HCT116 (cell line): Measurements from ENCODE around the gene TGM6. TPM values are rescaled to one million over a fixed set of nuclear protein-coding genes. Genes with fewer than 3 reads are reported as not detected.

ENCODE experiments used
- ATAC-seq: fragments of 200-7000 bp; cut with Tn5 transposase; 2 replicates; pipeline ENCODE4 v1.9.1; 2020; ENCODE audit warnings: mild to moderate bottlenecking, moderate library complexity
- BruUV-seq: library from RNA; stranded (reverse); fragments of 400-500 nt; replicated peaks from 2 replicates; lab custom pipeline; 2021; lab: Mats Ljungman, UMichigan
- CTCF ChIA-PET: fragments of 300-600 bp; sonication (Branson Sonifier 250); formaldehyde crosslinking; loops from one replicate; lab custom pipeline; 2021; ENCODE audit warnings: antibody characterized with exemption; lab: Charles Lee
- POLR2A ChIA-PET: fragments of 300-600, 350-600 bp; sonication (Branson Sonifier 250); formaldehyde crosslinking; loops from one replicate; lab custom pipeline; 2021; ENCODE audit warnings: antibody characterized with exemption; lab: Charles Lee
- RAD21 ChIA-PET, 2 experiments: fragments of 300-600 bp; sonication (Branson Sonifier 250); formaldehyde crosslinking; loops; one replicate each; lab custom pipeline; 2023; ENCODE audit warnings: low total read pairs in 2 of 2; ENCODE audit not compliant: uncharacterized antibody in 2 of 2, unreplicated experiment in 2 of 2, low non-redundant PET in 1 of 2; lab: Charles Lee
- DNase-seq: peaks from one replicate; pipeline ENCODE4 v3.0.0-alpha.2; 2010; ENCODE audit warnings: low read depth, low spot score
- H2AFZ ChIP-seq: fragments of 200-600 bp; shearing (Covaris generic), sonication (generic); 2 replicates; pipeline ENCODE4 v1.6.1; 2017; ENCODE audit warnings: low read depth, mixed run types, mixed read lengths, antibody characterized with exemption, low read length; ENCODE audit not compliant: poor library complexity, severe bottlenecking
- H3K27ac ChIP-seq: 2 replicates; pipeline ENCODE4 v1.5.1; 2012; ENCODE audit warnings: low read depth, low read length
- H3K27me3 ChIP-seq: fragments of 200-600 bp; sonication (generic); 2 replicates; pipeline ENCODE4 v1.6.1; 2016; ENCODE audit warnings: mixed run types, low read length, mixed read lengths; ENCODE audit not compliant: insufficient read depth
- H3K36me3 ChIP-seq, 2 experiments: fragments of 200-500 bp in 1 of 2; fragments of 200-600 bp in 1 of 2; sonication (Bioruptor generic) in 1 of 2; sonication (generic) in 1 of 2; 2 replicates each; pipeline versions ENCODE4 v1.5.1 to v1.6.1; 2014 to 2016; ENCODE audit warnings: low read length in 2 of 2, inconsistent platforms in 1 of 2, mixed read lengths in 1 of 2, mixed run types in 1 of 2; ENCODE audit not compliant: insufficient read depth in 2 of 2, control insufficient read depth in 1 of 2
- H3K4me1 ChIP-seq, 2 experiments: fragments of 200-600 bp in 1 of 2; sonication (generic) in 1 of 2; 2 replicates each; pipeline versions ENCODE4 v1.5.1 to v1.6.1; 2012 to 2017; ENCODE audit warnings: low read length in 2 of 2, inconsistent platforms in 1 of 2, mild to moderate bottlenecking in 1 of 2, mixed read lengths in 1 of 2, mixed run types in 1 of 2, moderate library complexity in 1 of 2; ENCODE audit not compliant: insufficient read depth in 2 of 2, control insufficient read depth in 1 of 2
- H3K4me2 ChIP-seq: fragments of 200-600 bp; sonication (generic); 2 replicates; pipeline ENCODE4 v1.6.1; 2017; ENCODE audit warnings: mixed run types, low read length, mixed read lengths
- H3K4me3 ChIP-seq, 2 experiments: fragments of 200-600 bp in 1 of 2; sonication (generic) in 1 of 2; replicated peaks in 1 of 2; 2 replicates each; pipeline ENCODE4 v1.5.1; 2011 to 2016; ENCODE audit warnings: low read length in 2 of 2, control low read depth in 1 of 2, low read depth in 1 of 2, mild to moderate bottlenecking in 1 of 2, mixed read lengths in 1 of 2, mixed run types in 1 of 2
- H3K79me2 ChIP-seq: fragments of 200-600 bp; sonication (generic); 2 replicates; pipeline ENCODE4 v1.6.1; 2017; ENCODE audit warnings: mild to moderate bottlenecking, mixed run types, low read length, moderate library complexity, mixed read lengths; ENCODE audit not compliant: insufficient read depth
- H3K9ac ChIP-seq: fragments of 200-600 bp; sonication (generic); 2 replicates; pipeline ENCODE4 v1.6.1; 2016; ENCODE audit warnings: low read length, mixed read lengths
- H3K9me2 ChIP-seq: fragments of 200-600 bp; sonication (generic), shearing (Covaris generic); 2 replicates; pipeline ENCODE4 v1.6.1; 2017; ENCODE audit warnings: mixed run types, mild to moderate bottlenecking, moderate library complexity; ENCODE audit not compliant: insufficient read depth
- H3K9me3 ChIP-seq, 2 experiments: fragments of 200-500 bp in 1 of 2; fragments of 200-600 bp in 1 of 2; sonication (Bioruptor generic) in 1 of 2; sonication (generic) in 1 of 2; 2 replicates each; pipeline ENCODE4 v1.6.1; 2014 to 2017; ENCODE audit warnings: low read length in 2 of 2, mixed read lengths in 2 of 2, inconsistent platforms in 1 of 2, low read depth in 1 of 2, mild to moderate bottlenecking in 1 of 2, mixed run types in 1 of 2, moderate library complexity in 1 of 2; ENCODE audit not compliant: control insufficient read depth in 1 of 2, insufficient read depth in 1 of 2
- H4K20me1 ChIP-seq: fragments of 200-600 bp; sonication (generic), shearing (Covaris generic); 2 replicates; pipeline ENCODE4 v1.6.1; 2017; ENCODE audit warnings: mixed run types, mild to moderate bottlenecking, moderate library complexity; ENCODE audit not compliant: insufficient read depth
- CBX3 ChIP-seq: IDR thresholded peaks from 2 replicates; pipeline ENCODE4 v1.6.1; 2012; ENCODE audit warnings: low read depth
- SIN3A ChIP-seq: IDR thresholded peaks from 2 replicates; pipeline ENCODE4 v1.6.1; 2012; ENCODE audit warnings: low read depth
- SP1 ChIP-seq: IDR thresholded peaks from 2 replicates; pipeline ENCODE4 v1.6.1; 2012; ENCODE audit warnings: low read depth
- ZFX ChIP-seq: fragments of 450-650 bp; IDR thresholded peaks from 2 replicates; pipeline ENCODE4 v1.6.1; 2017
- intact Hi-C: fragments of 100-400 bp; cut with micrococcal nuclease; formaldehyde crosslinking; loops from 2 replicates; pipeline ENCODE4 v1.10.0; 2022
- total RNA-seq: library from RNA; stranded (reverse); gene quantifications from one replicate; pipeline ENCODE4 v1.2.1, GENCODE V29; 2021; ENCODE audit not compliant: unreplicated experiment
- TF ChIP-seq, protein P1 (sequence below): IDR thresholded peaks from 2 replicates; pipeline ENCODE4 v1.6.1; 2011; ENCODE audit warnings: mild to moderate bottlenecking, low read length, moderate library complexity; ENCODE audit not compliant: insufficient replicate concordance; ENCODE audit errors: extremely low read depth
- TF ChIP-seq, protein P2 (sequence below), 3 experiments: fragments of 200-600 bp in 1 of 3; sonication (generic) in 1 of 3; IDR thresholded peaks in 2 of 3; conservative IDR thresholded peaks in 1 of 3; 2 replicates each; pipeline ENCODE4 v1.5.1; 2012 to 2017; ENCODE audit warnings: low read depth in 2 of 3, low read length in 2 of 3, antibody characterized with exemption in 1 of 3, borderline replicate concordance in 1 of 3, control low read depth in 1 of 3, mild to moderate bottlenecking in 1 of 3, mixed read lengths in 1 of 3, mixed run types in 1 of 3, moderate library complexity in 1 of 3; ENCODE audit not compliant: insufficient read depth in 1 of 3

Gene TGM6
- total RNA-seq, 1 experiment from 2014 or later: not detected

GRCh38 chr20:2378893-2379292, 1.8 kb upstream of the TGM6 start:
- ATAC-seq: no peak
- Histone ChIP-seq H4K20me1 (no peaks in the 10 kb centered on the region; the same call in 1 of the 2 replicates), H3K4me1 (no peaks in the 10 kb centered on the region), H3K4me2 (no peak overlapping the region), H3K36me3 (no peaks in the 10 kb centered on the region), H3K9me2 (no peaks in the 10 kb centered on the region), H3K9ac (no peak overlapping the region), H3K9me3 (no peaks in the 10 kb centered on the region), H3K27ac (no peak overlapping the region), H3K27me3 (no peaks in the 10 kb centered on the region), H3K4me3 (no peak overlapping the region), H2AFZ (no peak overlapping the region), H3K79me2 (no peaks in the 10 kb centered on the region)
- no peak for TF ChIP-seq SP1
- no peak for TF ChIP-seq SIN3A
- no peak for TF ChIP-seq CBX3
- TF ChIP-seq, protein P1, sequence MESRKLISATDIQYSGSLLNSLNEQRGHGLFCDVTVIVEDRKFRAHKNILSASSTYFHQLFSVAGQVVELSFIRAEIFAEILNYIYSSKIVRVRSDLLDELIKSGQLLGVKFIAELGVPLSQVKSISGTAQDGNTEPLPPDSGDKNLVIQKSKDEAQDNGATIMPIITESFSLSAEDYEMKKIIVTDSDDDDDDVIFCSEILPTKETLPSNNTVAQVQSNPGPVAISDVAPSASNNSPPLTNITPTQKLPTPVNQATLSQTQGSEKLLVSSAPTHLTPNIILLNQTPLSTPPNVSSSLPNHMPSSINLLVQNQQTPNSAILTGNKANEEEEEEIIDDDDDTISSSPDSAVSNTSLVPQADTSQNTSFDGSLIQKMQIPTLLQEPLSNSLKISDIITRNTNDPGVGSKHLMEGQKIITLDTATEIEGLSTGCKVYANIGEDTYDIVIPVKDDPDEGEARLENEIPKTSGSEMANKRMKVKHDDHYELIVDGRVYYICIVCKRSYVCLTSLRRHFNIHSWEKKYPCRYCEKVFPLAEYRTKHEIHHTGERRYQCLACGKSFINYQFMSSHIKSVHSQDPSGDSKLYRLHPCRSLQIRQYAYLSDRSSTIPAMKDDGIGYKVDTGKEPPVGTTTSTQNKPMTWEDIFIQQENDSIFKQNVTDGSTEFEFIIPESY: no peak
- no peak for TF ChIP-seq ZFX
- TF ChIP-seq, protein P2, sequence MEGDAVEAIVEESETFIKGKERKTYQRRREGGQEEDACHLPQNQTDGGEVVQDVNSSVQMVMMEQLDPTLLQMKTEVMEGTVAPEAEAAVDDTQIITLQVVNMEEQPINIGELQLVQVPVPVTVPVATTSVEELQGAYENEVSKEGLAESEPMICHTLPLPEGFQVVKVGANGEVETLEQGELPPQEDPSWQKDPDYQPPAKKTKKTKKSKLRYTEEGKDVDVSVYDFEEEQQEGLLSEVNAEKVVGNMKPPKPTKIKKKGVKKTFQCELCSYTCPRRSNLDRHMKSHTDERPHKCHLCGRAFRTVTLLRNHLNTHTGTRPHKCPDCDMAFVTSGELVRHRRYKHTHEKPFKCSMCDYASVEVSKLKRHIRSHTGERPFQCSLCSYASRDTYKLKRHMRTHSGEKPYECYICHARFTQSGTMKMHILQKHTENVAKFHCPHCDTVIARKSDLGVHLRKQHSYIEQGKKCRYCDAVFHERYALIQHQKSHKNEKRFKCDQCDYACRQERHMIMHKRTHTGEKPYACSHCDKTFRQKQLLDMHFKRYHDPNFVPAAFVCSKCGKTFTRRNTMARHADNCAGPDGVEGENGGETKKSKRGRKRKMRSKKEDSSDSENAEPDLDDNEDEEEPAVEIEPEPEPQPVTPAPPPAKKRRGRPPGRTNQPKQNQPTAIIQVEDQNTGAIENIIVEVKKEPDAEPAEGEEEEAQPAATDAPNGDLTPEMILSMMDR (IDR thresholded peaks at IDR 0.05 in 2 of 3, conservative IDR thresholded peaks at IDR 0.05 in 1 of 3; ENCODE audit: borderline replicate concordance in 1 of 3, insufficient read depth in 1 of 3, low read depth in 2 of 3, low read length in 2 of 3): no peak
- DNase-seq: no peak
- POLR2A ChIA-PET: no interaction called here
- CTCF ChIA-PET: no interaction called here
- intact Hi-C loops: no loop called here
- BruUV-seq: no TSS peak
- RAD21 ChIA-PET: no interaction called here
